Activated CD8-positive, alpha-beta memory T cell treated with anti-CD3 and anti-CD28 coated beads, Interleukin-2, amount 10 ng/mL, durations not matched to agents 7 days and 5 days (primary cell): ENCODE results near the gene ABCC6. TPM values are rescaled to one million over a fixed set of nuclear protein-coding genes. Genes with fewer than 3 reads are reported as not detected.

Experiments used
- ATAC-seq: fragments of 150-1000 bp; cut with Tn5 transposase; one replicate; pipeline ENCODE4 v1.10.0; 2021; ENCODE audit warnings: moderate library complexity
- CTCF ChIA-PET: fragments of 350-600 bp; sonication (Branson Sonifier 250); formaldehyde crosslinking; loops from one replicate; lab custom pipeline; 2021; ENCODE audit warnings: antibody characterized with exemption; lab: Charles Lee
- DNase-seq: peaks from one replicate; pipeline ENCODE4 v3.0.0-alpha.2; 2020
- H3K27ac Mint-ChIP-seq: one replicate; pipeline ENCODE4 v1.8.0; 2021; ENCODE audit warnings: mild to moderate bottlenecking, mixed read lengths
- H3K27me3 Mint-ChIP-seq: one replicate; pipeline ENCODE4 v1.8.0; 2021; ENCODE audit warnings: mixed read lengths
- H3K36me3 Mint-ChIP-seq: one replicate; pipeline ENCODE4 v1.8.0; 2021; ENCODE audit warnings: mild to moderate bottlenecking, mixed read lengths
- H3K4me1 Mint-ChIP-seq: one replicate; pipeline ENCODE4 v1.8.0; 2021; ENCODE audit warnings: mixed read lengths
- H3K4me3 Mint-ChIP-seq: one replicate; pipeline ENCODE4 v1.8.0; 2021; ENCODE audit warnings: mild to moderate bottlenecking, moderate library complexity, mixed read lengths
- H3K9me3 Mint-ChIP-seq: one replicate; pipeline ENCODE4 v1.8.0; 2022; ENCODE audit warnings: low read depth, mixed read lengths
- total RNA-seq, 2 experiments: library from RNA; stranded (reverse); gene quantifications; one replicate each; pipeline ENCODE4 v1.2.3, GENCODE V29; 2021

Gene ABCC6
- total RNA-seq, 2 experiments from 2014 or later = 0.16 TPM; not detected in 1

DNA sequence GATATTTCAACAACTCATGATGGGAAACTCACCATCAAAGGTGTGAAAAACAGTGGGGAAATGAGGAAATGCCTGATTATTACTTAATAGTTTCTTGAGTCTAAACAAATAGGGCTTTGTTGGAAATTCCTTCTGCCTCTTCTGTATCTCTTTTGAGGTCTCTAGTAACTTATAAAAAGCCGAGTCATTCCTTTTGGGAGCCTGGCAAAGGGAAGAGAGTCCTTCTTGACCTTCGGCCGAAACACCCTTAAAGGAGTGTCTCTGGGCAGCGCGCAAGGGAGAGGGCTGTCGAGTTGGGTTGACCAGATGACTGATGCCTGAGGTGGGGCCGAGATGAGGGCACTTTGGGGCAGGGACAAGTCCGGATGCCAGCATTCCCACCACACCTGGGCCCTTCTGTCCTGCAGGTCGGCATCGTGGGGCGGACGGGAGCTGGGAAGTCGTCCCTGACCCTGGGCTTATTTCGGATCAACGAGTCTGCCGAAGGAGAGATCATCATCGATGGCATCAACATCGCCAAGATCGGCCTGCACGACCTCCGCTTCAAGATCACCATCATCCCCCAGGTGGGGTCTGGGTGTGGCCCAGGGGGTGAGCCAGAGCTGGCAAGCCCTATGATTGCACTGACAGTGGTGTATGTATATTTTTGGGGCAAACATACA, 89.2 kb downstream of the ABCC6 start:
- H3K27ac Mint-ChIP-seq = no peak overlapping the region
- no peak overlapping the region for H3K4me3 Mint-ChIP-seq
- no peak for ATAC-seq
- no peak for DNase-seq
- CTCF ChIA-PET = no interaction called here
- no peaks in the 10 kb centered on the region for H3K4me1 Mint-ChIP-seq
- no peaks in the 10 kb centered on the region for H3K27me3 Mint-ChIP-seq
- no peaks in the 10 kb centered on the region for H3K9me3 Mint-ChIP-seq
- peaks cover 35% of the 10 kb centered on the region for H3K36me3 Mint-ChIP-seq

DNA sequence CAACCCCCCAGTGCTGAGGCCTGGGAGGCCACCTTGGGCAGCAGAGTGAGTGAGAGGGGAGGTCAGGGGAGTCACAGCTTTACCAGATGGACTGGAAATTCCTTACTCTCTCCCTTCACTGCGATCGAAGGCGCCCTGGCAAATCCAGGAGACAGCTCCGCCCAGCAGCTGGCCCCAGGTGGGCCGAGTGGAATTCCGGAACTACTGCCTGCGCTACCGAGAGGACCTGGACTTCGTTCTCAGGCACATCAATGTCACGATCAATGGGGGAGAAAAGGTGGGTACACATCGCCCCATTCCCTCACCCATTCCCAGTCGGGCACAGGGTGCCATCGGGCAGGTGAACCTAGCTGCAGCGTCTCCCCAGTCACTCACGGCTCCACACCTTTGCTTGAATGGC, 91.6 kb downstream of the ABCC6 start:
- no peaks in the 10 kb centered on the region for H3K27me3 Mint-ChIP-seq
- peaks cover 34% of the 10 kb centered on the region for H3K36me3 Mint-ChIP-seq
- no peak overlapping the region for H3K27ac Mint-ChIP-seq
- H3K4me1 Mint-ChIP-seq = no peaks in the 10 kb centered on the region
- ATAC-seq (no peak), DNase-seq (no peak)
- no peaks in the 10 kb centered on the region for H3K9me3 Mint-ChIP-seq
- CTCF ChIA-PET = no interaction called here
- no peak overlapping the region for H3K4me3 Mint-ChIP-seq

DNA sequence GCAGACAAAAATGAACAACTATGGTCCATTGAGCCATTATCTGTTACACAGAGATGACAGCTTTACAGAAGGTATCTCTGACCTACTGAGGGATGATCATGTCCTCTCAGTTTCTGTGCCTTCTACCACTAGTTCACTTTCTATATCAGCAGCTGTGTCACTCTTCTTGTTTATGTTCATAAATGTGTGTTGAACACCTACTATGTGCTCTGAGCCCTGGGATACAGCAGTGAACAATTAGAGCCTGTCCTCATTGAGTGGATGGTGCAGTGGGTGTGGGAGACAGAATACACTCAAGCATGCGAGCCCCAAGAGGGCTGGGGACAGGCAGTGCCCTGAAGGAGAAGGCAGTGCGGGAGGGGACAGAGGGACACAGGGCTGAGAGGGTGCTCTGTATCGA, 92.1 kb downstream of the ABCC6 start:
- no peaks in the 10 kb centered on the region for H3K9me3 Mint-ChIP-seq
- no peak overlapping the region for H3K27ac Mint-ChIP-seq
- no peaks in the 10 kb centered on the region for H3K27me3 Mint-ChIP-seq
- H3K4me1 Mint-ChIP-seq = no peaks in the 10 kb centered on the region
- ATAC-seq (no peak), DNase-seq (no peak)
- H3K4me3 Mint-ChIP-seq = no peak overlapping the region
- peaks cover 29% of the 10 kb centered on the region for H3K36me3 Mint-ChIP-seq
- CTCF ChIA-PET = interaction anchor here (1.0 kb wide), 1 partner anchor 12 kb away, joined by 3 read pairs; no protein-coding TSS in a partner anchor

DNA sequence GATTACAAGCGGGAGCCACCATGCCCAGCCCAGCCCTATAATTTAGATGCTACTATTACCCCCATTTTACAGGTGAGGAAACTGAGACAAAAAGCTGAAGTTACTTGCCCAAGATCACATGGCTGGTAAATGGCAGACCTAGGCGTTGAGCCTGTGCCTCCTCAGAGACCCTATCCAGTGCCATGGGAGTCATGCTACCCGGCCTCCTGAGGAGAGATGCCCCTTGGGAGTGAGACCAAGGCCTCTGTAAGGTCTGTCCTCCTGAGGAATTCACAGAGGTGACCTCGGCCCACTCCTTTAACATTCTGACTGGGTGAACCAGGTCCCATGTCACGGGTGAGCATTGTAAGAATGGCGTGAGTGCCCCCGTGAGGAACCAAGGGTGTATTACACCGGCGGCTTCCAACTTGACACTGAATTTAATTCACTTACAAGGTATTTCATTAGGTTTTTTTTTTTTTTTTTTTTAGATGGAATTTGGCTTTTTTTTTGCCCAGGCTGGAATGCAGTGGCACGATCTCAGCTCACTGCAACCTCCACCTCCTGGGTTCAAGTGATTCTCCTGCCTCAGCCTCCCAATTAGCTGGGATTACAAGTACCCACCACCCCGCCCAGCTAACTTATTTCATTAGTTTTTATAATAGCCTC, 95.7 kb downstream of the ABCC6 start:
- ATAC-seq (peak; percentile 82), DNase-seq (peak; percentile 81)
- CTCF ChIA-PET = interaction anchor here (0.6 to 2.9 kb wide), 14 partner anchors 66 to 585 kb away, joined by 3 to 15 read pairs (median 3); partner anchors contain the start of gene CEP20
- Mint-ChIP-seq H3K27ac (peak overlapping the region; percentile 17), H3K36me3 (peaks cover 42% of the 10 kb centered on the region), H3K4me3 (no peak overlapping the region), H3K9me3 (peaks cover 8% of the 10 kb centered on the region), H3K27me3 (no peaks in the 10 kb centered on the region), H3K4me1 (no peaks in the 10 kb centered on the region)

DNA sequence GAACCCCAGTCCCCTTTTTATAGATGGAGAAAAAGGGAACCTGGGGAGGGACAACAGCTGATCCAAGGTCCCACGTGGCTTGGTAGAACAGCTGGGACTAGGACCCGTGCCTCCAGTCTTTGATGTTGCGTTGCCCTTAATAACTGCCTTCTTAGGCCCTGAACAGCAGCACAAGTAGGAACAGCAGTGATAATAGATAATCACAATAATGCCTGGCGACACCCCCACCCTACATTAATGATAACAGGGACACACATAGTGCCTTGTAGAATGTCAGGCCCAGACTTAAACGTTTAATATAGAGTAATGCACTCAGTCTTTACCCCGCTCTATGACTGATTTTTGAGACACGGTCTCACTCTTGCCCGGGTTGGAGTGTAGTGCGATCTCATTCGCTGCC, 96.4 kb downstream of the ABCC6 start:
- Mint-ChIP-seq H3K4me3 (no peak overlapping the region), H3K4me1 (no peaks in the 10 kb centered on the region), H3K9me3 (peaks cover 8% of the 10 kb centered on the region), H3K27me3 (no peaks in the 10 kb centered on the region), H3K27ac (no peak overlapping the region), H3K36me3 (peaks cover 48% of the 10 kb centered on the region)
- DNase-seq (no peak), ATAC-seq (no peak)
- CTCF ChIA-PET = interaction anchor here (0.6 to 2.9 kb wide), 10 partner anchors 65 to 584 kb away, joined by 3 to 15 read pairs (median 3); no protein-coding TSS in a partner anchor

DNA sequence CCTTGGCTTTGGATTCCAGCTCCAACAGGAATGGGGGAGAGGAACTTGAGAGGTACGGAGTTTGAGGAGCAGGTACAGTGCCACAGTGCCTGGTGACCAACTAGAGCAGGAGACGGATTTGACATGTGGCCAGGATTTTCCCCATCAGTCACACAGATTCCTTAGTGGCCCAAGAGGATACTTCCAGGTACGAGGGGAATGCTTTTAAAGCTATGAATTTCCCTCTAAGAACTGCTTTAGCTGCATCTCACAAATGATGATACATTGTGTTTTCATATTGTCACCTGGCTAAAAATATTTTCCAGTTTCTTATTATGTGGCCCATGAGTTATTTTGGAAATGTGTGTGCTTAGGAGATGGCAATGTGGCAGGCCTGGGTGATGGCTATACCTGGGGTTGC, 98.3 kb downstream of the ABCC6 start:
- DNase-seq (no peak), ATAC-seq (no peak)
- no peak overlapping the region for H3K27ac Mint-ChIP-seq
- no peaks in the 10 kb centered on the region for H3K27me3 Mint-ChIP-seq
- H3K4me3 Mint-ChIP-seq = no peak overlapping the region
- peaks cover 10% of the 10 kb centered on the region for H3K9me3 Mint-ChIP-seq
- peaks cover 11% of the 10 kb centered on the region for H3K4me1 Mint-ChIP-seq
- H3K36me3 Mint-ChIP-seq = peaks cover 66% of the 10 kb centered on the region
- CTCF ChIA-PET = interaction anchor here (0.6 to 1.2 kb wide), 3 partner anchors 124 to 369 kb away, joined by 3 to 4 read pairs (median 3); no protein-coding TSS in a partner anchor

DNA sequence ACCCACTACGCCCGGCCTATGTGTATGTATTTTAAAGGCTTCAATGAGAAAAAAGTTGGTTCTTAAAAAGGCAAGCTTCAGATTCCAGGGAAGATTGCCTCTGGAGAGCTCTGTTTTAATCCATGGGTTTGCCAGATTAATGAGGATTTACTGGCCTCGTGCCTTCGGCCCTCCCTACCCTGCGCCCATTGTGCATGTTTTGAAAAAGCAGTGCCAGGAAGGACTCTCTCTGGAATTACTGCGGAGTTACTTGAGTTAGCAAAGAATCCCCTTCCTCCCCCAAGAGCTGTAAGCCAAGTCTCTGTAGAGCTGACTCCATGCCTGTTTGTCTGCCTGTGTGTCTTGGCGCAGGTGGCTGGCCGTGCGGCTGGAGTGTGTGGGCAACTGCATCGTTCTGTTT, 98.9 kb downstream of the ABCC6 start:
- Mint-ChIP-seq H3K4me1 (peaks cover 14% of the 10 kb centered on the region), H3K4me3 (no peak overlapping the region), H3K36me3 (peaks cover 68% of the 10 kb centered on the region), H3K27ac (no peak overlapping the region), H3K27me3 (no peaks in the 10 kb centered on the region), H3K9me3 (peaks cover 10% of the 10 kb centered on the region)
- DNase-seq (no peak), ATAC-seq (no peak)
- CTCF ChIA-PET = interaction anchor here (0.6 to 1.2 kb wide), 3 partner anchors 124 to 368 kb away, joined by 3 to 4 read pairs (median 3); no protein-coding TSS in a partner anchor

DNA sequence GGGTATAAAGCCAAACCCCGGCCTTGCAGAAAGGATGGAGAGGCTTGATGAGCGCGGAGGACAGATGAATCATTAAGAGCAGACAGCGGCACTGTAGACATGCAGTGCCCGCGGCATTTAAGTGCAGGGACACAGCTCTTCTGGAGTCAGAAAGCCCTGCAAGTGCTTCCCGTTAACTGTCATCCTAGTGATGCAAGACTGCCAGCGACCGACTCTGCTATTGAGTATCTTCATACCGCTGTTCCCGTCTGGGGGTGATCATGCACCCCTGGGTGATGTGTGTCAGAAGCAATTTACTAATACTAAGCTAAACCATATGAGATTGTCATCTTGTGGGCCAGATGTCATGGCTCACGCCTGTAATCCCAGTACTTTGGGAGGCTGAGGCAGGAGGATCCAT, 101.0 kb downstream of the ABCC6 start:
- Mint-ChIP-seq H3K27ac (no peak overlapping the region), H3K4me3 (no peak overlapping the region)
- CTCF ChIA-PET = no interaction called here

DNA sequence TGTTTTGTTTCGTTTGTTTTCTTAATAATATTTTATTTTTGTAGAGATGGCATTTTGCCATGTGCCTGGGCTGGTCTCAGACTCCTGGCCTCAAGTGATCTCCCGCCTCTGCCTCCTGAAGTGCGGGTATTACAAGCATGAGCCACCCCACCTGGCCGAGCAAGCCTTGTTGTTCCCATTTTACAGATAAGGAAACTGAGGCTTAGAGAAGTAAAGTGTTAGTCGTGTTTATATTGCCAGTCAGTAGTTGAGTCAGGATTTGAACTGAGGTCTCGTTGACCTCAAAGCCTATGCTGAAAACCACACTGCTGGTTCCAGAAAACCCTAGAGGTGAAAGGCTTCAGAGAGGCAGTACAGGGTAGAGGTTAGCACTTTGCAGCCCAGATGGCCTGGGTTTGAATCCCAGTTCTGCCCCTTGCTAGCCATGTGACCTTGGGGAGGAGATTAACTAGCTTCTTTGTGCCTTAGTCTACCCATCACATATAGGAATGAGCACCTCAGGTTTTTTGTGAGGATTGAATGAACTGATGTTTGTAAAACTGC, 102.0 kb downstream of the ABCC6 start:
- Mint-ChIP-seq H3K4me1 (peaks cover 14% of the 10 kb centered on the region), H3K4me3 (no peak overlapping the region), H3K27ac (no peak overlapping the region), H3K9me3 (peaks cover 20% of the 10 kb centered on the region), H3K36me3 (peaks cover 89% of the 10 kb centered on the region), H3K27me3 (no peaks in the 10 kb centered on the region)
- no peak for DNase-seq
- no peak for ATAC-seq
- CTCF ChIA-PET = no interaction called here

More for the DNA sequence above, 101.0 kb downstream of the ABCC6 start:
- DNase-seq = no peak
- no peaks in the 10 kb centered on the region for H3K27me3 Mint-ChIP-seq
- ATAC-seq = no peak
- peaks cover 14% of the 10 kb centered on the region for H3K9me3 Mint-ChIP-seq
- H3K36me3 Mint-ChIP-seq = peaks cover 81% of the 10 kb centered on the region
- H3K4me1 Mint-ChIP-seq = peaks cover 14% of the 10 kb centered on the region

DNA sequence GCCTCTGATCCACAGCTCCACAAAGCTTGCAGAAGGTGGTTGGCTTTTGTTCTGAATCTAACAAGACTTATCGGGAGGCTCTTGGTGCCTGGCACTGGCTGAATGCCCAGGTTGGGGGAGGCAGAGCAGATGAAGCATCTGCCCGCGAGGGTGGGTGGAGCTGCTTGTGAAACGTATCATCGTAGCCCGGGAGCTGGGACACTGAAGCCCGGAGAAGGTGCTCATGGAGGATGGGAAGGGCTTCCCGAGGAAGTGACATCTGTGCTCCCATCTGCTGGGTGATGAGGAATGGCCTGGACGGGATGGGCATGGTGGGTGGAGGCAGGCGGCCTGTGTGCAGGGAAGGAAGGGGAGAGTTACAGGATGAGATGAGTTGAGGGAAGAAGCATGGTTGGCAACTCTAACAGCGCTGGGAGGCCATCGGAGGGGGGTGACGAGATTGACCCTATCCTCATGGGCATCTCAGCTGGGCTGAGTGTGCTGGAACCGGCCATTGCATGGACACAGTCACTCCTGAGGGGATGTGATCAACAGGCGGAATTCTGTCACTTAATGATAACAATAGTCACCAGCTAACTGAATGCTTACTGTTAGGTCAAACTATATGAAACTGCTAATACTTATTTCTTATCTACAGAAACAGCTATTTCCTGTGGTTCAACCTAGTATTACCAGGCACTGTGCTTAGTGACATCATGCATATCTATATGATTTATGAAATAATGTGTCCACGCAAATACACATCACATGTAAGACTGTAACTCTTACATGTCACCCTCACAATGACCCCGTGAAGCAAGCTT, 102.7 kb downstream of the ABCC6 start:
- ATAC-seq (no peak), DNase-seq (no peak)
- Mint-ChIP-seq H3K36me3 (peaks cover 90% of the 10 kb centered on the region), H3K4me3 (no peak overlapping the region), H3K27ac (no peak overlapping the region), H3K4me1 (peaks cover 14% of the 10 kb centered on the region), H3K9me3 (peaks cover 20% of the 10 kb centered on the region), H3K27me3 (no peaks in the 10 kb centered on the region)
- CTCF ChIA-PET = no interaction called here

DNA sequence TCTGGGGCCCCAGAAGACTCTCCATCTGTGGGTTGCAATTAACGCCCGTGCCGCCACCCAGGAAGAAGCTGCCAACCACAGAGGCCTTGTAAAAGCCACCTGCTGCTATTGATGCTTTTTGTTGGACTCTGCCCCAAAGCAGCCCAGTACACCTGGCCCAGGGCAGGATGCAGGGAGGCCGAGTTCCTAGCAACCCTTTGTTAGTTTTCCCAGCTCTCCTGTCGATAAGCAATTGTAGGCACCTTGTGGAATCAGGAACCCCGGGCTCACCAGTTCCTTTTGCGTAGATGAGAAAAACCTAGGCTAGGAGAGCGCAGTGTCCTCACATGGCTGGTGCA, 103.3 kb downstream of the ABCC6 start:
- Mint-ChIP-seq H3K36me3 (peaks cover 90% of the 10 kb centered on the region), H3K27me3 (no peaks in the 10 kb centered on the region), H3K27ac (no peak overlapping the region), H3K4me1 (peaks cover 14% of the 10 kb centered on the region), H3K4me3 (no peak overlapping the region), H3K9me3 (peaks cover 20% of the 10 kb centered on the region)
- ATAC-seq (no peak), DNase-seq (no peak)
- CTCF ChIA-PET = no interaction called here

DNA sequence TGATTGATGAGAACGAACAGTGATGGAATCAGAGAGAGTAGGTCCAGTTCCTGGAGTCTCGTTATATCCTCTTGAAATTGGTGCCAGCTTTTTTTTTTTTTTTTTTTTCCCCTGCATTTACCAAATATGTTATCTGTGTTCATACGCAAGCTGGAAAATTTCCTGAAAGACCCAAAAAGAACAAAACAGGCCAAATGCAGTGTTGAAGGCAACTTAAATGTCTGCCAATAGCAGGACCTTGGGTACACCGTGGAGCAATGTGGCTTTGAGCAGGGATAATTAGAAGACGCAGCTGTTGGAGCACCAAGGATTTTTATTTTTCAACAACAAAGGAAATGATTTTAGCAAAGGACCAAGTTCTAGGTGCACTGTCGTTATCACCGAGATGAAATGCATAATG, 105.0 kb downstream of the ABCC6 start:
- no peak overlapping the region for H3K27ac Mint-ChIP-seq
- H3K9me3 Mint-ChIP-seq = peaks cover 12% of the 10 kb centered on the region
- no peak overlapping the region for H3K4me3 Mint-ChIP-seq
- CTCF ChIA-PET = interaction anchor here (1.1 kb wide), 1 partner anchor 12 kb away, joined by 3 read pairs; no protein-coding TSS in a partner anchor
- peaks cover 14% of the 10 kb centered on the region for H3K4me1 Mint-ChIP-seq
- no peaks in the 10 kb centered on the region for H3K27me3 Mint-ChIP-seq
- no peak for DNase-seq
- ATAC-seq = no peak
- peaks cover 88% of the 10 kb centered on the region for H3K36me3 Mint-ChIP-seq

DNA sequence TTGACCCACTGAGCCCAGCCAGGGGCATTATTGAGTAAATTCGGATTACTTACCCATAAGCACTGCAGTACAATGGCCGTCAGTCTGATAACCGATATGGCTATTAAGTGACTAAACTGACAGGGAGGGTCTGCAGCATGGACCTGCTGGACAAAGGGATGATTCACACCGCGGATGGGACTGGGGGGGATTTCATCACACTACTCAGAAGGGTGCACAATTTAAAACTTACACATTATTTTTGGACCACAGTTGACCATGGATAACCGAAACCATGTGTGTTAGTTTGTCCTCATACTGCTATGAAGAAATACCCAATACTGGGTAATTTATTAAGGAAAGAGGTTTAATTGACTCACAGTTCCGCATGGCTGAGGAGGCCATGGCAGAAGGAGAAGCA, 106.5 kb downstream of the ABCC6 start:
- Mint-ChIP-seq H3K36me3 (peaks cover 86% of the 10 kb centered on the region), H3K9me3 (peaks cover 12% of the 10 kb centered on the region), H3K4me3 (no peak overlapping the region), H3K27ac (no peak overlapping the region), H3K27me3 (no peaks in the 10 kb centered on the region), H3K4me1 (peaks cover 14% of the 10 kb centered on the region)
- ATAC-seq (no peak), DNase-seq (no peak)
- CTCF ChIA-PET = no interaction called here
